Stimulated activated effector memory CD8-positive, alpha-beta T cell treated with anti-CD3 and anti-CD28 coated beads, Interleukin-12 subunit alpha, Interleukin-12 subunit beta, amount 100 ng/mL, for 72 hours (primary cell): Measurements from ENCODE around the gene RUSF1.
"Not testable (repeated sequence)": the region's sequence is repeated elsewhere in the genome, so short reads cannot be mapped to it uniquely, and the experiment has no call there.

Experiments used
- ATAC-seq: fragments of 150-1000 bp; cut with Tn5 transposase; 2 replicates; pipeline ENCODE4 v1.10.0; 2021
- DNase-seq, 2 donors: peaks; one replicate each; pipeline ENCODE4 v3.0.0; 2021 to 2022; ENCODE audit warnings: low spot score in 2 of 2
- H3K27ac Mint-ChIP-seq: one replicate; pipeline ENCODE4 v1.8.0; 2022; ENCODE audit warnings: mild to moderate bottlenecking, mixed read lengths
- H3K36me3 Mint-ChIP-seq: one replicate; pipeline ENCODE4 v1.8.0; 2022; ENCODE audit warnings: mild to moderate bottlenecking, mixed read lengths
- H3K4me1 Mint-ChIP-seq: one replicate; pipeline ENCODE4 v1.8.0; 2022; ENCODE audit warnings: mixed read lengths
- H3K4me3 Mint-ChIP-seq: one replicate; pipeline ENCODE4 v1.8.0; 2022; ENCODE audit warnings: mild to moderate bottlenecking, mixed read lengths
- H3K9me3 Mint-ChIP-seq: one replicate; pipeline ENCODE4 v1.8.0; 2022; ENCODE audit warnings: mixed read lengths

RUSF1 gene

DNA sequence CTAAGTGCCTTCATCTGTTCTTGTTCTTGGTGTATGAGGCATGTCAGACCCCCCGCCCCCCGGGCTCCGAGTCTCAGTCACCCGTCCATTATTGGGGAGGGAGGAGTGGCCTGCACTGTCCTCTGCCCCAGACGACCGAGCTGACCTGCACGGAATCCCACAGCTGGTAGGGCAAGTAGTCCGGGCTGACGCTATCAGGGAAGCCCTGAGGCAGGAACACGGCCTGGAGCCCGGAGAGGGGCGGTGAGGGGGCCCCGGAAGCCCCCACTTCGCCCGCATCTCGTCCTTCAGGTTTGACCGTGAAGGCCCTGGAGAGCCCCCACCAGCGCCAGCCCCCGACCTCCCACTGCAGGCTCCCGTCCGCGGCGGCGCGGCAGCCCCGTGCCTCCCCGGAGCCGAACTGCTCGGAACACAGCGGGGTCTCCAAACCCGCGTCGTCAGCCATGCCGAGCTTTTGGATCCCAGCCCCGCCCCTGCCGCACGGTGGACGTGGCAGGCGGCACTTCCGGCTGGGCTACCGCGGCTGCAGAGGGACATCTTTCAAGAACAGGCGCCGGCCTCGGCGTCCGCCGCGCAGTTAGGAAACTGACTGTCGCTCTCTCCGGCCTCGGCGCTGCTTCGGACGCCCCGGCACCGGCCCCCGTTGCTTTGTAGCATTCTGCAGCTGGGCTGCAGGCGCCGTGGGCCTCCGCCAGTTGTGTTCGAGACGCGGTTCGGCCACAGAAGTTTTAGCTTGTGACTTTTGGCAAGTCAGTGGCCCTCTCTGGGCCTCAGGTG, at the start of gene RUSF1:
Gene RUSF1, minus strand, starts transcription at position 463 of the 777 bp plus-strand sequence. Its CDS starts 18 bp downstream, at position 445.
- peak within 1 kb of the TSS; percentile 96 for H3K27ac Mint-ChIP-seq
- H3K9me3 Mint-ChIP-seq: no peaks in the 10 kb centered on the region
- DNase-seq (peak; percentile 73 to 90), ATAC-seq (peak; percentile 89)
- peaks cover 20% of the 10 kb centered on the region for H3K36me3 Mint-ChIP-seq
- H3K4me3 Mint-ChIP-seq: peak within 1 kb of the TSS; percentile 87
- peaks cover 43% of the 10 kb centered on the region for H3K4me1 Mint-ChIP-seq

DNA sequence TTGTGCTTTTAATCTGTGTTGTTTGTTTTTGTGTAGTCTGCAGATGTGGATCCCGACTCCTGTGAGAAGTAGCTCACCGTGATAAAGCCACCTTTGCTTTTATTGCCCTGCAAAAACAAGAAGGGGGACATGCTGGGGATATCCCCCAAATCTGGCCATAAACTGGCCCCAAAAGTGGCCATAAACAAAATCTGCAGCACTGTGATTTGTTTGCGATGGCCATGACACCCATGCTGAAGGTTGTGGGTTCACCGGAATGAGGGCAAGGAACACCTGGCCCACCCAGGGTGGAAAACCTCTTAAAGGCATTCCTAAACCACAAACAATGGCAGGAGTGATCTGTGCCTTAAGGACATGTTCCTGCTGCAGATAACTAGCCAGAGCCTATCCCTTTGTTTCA, 34.6 kb upstream of the RUSF1 start:
- Mint-ChIP-seq H3K4me1 (no peaks in the 10 kb centered on the region), H3K27ac (no peak overlapping the region), H3K9me3 (peaks cover 5% of the 10 kb centered on the region), H3K4me3 (no peak overlapping the region), H3K36me3 (no peaks in the 10 kb centered on the region)
- no peak for ATAC-seq
- DNase-seq: no peak

DNA sequence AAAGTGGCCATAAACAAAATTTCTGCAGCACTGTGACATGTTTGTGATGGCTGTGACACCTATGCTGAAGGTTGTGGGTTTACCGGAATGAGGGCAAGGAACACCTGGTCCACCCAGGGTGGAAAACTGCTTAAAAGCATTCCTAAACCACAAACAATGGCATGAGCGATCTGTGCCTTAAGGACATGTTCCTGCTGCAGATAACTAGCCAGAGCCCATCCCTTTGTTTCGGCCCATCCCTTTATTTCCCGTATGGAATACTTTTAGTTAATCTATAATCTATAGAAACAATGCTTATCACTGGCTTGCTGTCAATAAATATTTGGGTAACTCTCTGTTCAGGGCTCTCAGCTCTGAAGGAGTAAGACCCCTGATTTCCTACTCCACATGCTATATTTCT, 31.6 kb upstream of the RUSF1 start:
- H3K27ac Mint-ChIP-seq: not testable (repeated sequence)

DNA sequence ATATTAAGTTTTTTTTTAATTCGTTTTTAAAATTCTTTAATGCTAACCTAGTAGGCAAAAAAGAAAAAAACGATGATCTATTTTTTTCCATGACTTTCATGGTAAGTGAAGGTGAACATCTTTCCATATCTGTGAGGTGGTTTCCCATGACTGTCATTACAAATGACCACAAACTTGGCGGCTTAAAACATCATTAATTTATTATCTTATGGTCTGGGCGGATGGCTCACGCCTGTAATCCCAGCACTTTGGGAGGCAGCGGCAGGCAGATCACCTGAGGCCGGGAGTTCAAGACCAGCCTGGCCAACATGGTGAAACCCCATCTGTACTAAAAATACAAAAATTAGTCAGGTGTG, 30.0 kb upstream of the RUSF1 start:
- H3K4me1 Mint-ChIP-seq, DNase-seq, H3K27ac Mint-ChIP-seq, H3K36me3 Mint-ChIP-seq, H3K9me3 Mint-ChIP-seq, H3K4me3 Mint-ChIP-seq, ATAC-seq: not testable (repeated sequence)

More for the DNA sequence above, 31.6 kb upstream of the RUSF1 start:
- DNase-seq, ATAC-seq, H3K4me1 Mint-ChIP-seq, H3K9me3 Mint-ChIP-seq, H3K4me3 Mint-ChIP-seq, H3K36me3 Mint-ChIP-seq: not testable (repeated sequence)

DNA sequence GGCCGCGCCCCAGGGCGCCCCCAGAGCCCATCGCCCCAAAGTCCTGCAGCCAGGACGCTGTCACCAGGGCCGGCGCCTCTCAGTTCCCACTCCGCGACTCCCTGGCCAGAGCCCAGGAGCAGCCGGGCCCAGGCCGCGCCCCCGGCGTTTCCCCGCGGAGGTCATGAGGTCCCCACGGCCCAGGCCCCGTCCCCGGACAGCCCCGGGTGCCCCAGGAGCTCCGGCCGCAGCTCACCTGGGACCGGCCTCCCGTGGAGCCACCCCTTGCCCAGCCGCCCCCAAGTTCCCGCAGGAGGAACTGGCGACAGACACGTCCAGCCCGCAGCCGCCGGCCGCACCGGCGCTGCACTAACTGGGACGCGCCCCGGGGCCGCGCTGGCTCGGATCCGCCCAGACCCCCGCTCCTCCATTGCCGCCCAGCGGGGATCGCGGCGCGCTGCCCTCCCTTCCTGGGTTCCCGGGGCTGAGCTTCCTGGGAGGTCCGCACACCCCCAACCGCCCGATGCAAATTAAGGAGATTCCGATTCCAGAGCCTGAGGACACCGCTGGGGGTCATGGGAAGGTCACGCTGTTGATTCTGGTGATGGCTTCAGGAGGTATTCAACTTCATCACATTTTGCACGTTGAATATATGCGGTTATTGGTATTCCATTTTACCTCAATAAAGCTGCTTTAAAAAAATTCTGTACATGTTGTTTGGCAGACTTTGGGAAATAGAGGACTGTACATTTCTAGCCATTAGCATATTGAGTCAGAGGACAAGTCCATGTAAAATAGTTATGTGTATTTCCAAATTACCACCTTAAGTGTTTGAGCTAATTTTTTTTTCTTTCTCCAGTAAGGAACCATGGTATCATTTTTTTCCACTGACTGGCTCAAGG, 29.4 kb upstream of the RUSF1 start:
- DNase-seq (no peak), ATAC-seq (no peak)
- H3K9me3 Mint-ChIP-seq: peaks cover 5% of the 10 kb centered on the region
- H3K4me3 Mint-ChIP-seq: no peak overlapping the region
- no peaks in the 10 kb centered on the region for H3K4me1 Mint-ChIP-seq
- no peaks in the 10 kb centered on the region for H3K36me3 Mint-ChIP-seq
- no peak overlapping the region for H3K27ac Mint-ChIP-seq

DNA sequence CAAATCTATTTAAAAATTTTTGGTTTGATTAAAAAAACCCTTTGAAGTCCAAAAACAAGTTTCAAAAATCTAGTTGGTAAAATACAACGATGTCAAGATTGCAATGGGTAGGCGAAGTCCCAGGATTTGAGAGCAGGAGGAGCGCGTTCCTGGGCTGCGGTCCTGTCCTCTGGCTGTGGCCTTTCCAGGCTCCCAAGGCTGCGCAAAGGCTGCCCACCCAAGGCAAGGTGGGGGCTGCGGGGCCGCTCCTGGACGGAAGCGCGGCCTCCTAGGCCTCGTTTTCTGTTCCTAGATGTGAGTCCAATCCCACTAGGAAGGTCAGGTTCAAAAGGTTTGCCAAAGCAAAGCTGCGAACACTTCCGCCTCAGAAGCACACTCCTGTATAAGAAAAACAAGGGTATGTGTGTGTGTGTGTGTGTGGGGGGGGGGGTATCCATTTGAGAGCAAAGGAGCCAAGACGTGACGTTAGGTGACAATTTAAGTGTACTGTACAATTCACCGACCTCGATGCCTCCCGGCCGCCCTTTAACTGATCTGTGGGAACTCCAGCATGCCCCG, 28.7 kb upstream of the RUSF1 start:
- Mint-ChIP-seq H3K4me3 (no peak overlapping the region), H3K27ac (no peak overlapping the region), H3K4me1 (no peaks in the 10 kb centered on the region), H3K36me3 (no peaks in the 10 kb centered on the region), H3K9me3 (no peaks in the 10 kb centered on the region)
- no peak for DNase-seq
- ATAC-seq: no peak

DNA sequence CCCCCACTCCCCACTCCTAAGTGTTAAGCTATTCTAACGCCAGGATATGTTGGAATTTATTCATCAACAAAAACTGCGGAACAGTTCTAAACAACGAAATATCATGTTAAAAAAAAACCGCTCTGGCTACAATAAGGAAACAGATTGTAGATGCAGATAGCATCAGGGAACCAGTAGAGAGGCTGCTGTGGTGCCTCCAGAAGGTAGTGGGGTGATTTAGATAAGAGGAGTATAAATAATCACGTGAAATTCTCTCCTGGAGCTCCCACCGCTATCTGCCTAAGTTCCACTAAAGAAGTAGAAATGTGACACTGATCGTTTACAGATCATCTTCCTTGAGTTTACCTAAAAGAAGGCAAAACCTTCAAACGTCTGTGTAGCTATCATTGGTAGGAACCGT, 27.5 kb upstream of the RUSF1 start:
- Mint-ChIP-seq H3K4me1 (no peaks in the 10 kb centered on the region), H3K4me3 (no peak overlapping the region), H3K36me3 (no peaks in the 10 kb centered on the region), H3K27ac (no peak overlapping the region), H3K9me3 (no peaks in the 10 kb centered on the region)
- DNase-seq (no peak), ATAC-seq (no peak)

DNA sequence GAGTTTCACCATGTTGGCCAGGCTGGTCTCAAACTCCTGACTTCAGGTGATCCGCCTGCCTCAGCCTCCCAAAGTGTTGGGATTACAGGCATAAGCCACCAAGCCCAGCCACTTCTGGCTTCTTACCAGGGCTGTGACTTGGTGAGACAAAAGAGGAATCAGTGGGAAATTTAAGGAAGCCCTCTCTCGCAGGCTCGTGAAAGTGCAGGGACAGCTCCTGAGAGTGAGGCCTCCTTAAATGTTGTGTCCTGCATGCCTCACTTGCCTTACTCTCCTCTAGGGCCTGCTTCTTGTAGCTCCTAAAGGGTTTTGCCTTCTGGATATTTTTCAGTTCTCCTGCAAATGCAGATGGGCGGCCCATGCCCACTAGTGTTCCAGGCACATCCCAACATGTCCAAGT, 24.7 kb upstream of the RUSF1 start:
- DNase-seq (no peak), ATAC-seq (no peak)
- Mint-ChIP-seq H3K4me1 (peaks cover 2% of the 10 kb centered on the region), H3K36me3 (no peaks in the 10 kb centered on the region), H3K4me3 (no peak overlapping the region), H3K27ac (no peak overlapping the region), H3K9me3 (no peaks in the 10 kb centered on the region)

DNA sequence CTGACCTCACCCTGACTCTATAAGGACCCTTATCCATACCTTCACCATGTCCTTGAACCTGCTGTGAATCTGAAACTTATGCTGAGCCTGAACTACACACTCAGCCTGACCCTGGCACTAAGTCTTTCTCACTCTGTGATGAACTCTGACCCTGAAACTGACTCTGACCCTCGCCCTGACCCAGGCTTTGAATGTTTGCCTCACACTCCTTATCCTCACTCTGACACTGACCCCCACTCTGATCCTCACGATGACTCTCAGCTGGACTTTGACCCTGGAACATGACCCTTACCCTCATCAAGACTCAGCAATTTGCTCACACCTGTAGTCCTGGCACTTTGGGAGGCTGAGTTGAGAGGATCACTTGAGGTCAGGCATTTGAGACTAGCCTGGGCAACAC, 23.9 kb upstream of the RUSF1 start:
- ATAC-seq (no peak), DNase-seq (no peak)
- H3K36me3 Mint-ChIP-seq: no peaks in the 10 kb centered on the region
- H3K4me3 Mint-ChIP-seq: no peak overlapping the region
- no peak overlapping the region for H3K27ac Mint-ChIP-seq
- H3K4me1 Mint-ChIP-seq: peaks cover 6% of the 10 kb centered on the region
- H3K9me3 Mint-ChIP-seq: no peaks in the 10 kb centered on the region

DNA sequence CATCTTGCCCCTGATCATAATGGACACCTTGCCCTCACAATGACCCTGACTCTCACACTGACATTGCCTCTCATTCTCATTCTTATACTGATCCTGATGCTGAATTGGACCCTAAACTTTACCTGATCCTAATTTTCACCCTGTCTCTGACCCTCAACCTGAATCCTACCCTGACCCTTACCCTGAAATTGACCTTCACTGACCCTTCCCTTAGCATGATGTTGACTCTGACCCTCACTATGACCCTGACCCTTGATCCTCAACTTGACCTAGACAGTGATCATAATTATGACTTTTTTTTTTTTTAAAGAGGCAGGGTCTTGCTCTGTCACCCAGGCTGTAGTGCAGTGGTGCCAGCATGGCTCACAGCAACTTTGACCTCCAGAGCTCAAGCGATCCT, 22.9 kb upstream of the RUSF1 start:
- Mint-ChIP-seq H3K4me3 (no peak overlapping the region), H3K4me1 (peaks cover 6% of the 10 kb centered on the region), H3K27ac (no peak overlapping the region), H3K9me3 (no peaks in the 10 kb centered on the region), H3K36me3 (no peaks in the 10 kb centered on the region)
- ATAC-seq (no peak), DNase-seq (no peak)

DNA sequence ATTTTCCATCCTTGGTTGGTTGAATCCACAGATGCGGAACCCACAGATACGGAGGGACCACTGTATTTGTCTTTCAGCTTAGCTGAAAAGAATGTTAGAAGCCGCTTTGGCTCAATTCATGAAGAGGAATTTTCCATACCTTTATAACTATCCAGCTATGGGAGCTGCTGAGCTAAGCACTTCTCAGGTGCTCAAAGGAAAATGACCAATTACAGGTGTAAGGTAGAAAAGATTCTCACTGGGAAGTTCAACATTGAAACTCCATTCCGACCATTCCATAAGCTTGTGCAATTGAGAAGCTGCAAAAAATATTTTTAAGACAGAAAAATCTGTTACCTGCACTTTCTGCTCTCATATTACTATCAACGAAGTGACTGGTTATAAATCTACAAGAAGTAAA, 22.2 kb upstream of the RUSF1 start:
- no peak overlapping the region for H3K4me3 Mint-ChIP-seq
- H3K4me1 Mint-ChIP-seq: peaks cover 6% of the 10 kb centered on the region
- DNase-seq (no peak), ATAC-seq (no peak)
- H3K27ac Mint-ChIP-seq: no peak overlapping the region
- no peaks in the 10 kb centered on the region for H3K36me3 Mint-ChIP-seq
- H3K9me3 Mint-ChIP-seq: no peaks in the 10 kb centered on the region

DNA sequence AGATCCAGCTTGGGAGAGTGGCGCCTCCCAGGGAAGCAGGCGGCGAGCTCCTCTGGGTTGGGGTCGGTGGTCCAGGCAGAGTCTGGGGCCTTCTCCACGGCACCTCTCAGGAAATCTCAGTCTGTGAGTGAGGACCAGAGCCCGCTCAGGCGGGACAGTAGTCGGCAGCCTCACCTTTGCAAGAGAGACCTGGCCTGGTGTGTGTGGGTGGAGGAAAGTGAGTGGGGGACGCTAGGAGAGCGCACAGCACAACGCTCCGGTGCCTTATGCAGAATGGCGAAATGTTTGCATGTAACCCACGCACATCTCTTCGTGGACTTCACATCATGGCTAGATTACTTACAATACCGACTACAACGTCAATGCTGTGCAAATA, 21.7 kb upstream of the RUSF1 start:
- ATAC-seq: no peak

DNA sequence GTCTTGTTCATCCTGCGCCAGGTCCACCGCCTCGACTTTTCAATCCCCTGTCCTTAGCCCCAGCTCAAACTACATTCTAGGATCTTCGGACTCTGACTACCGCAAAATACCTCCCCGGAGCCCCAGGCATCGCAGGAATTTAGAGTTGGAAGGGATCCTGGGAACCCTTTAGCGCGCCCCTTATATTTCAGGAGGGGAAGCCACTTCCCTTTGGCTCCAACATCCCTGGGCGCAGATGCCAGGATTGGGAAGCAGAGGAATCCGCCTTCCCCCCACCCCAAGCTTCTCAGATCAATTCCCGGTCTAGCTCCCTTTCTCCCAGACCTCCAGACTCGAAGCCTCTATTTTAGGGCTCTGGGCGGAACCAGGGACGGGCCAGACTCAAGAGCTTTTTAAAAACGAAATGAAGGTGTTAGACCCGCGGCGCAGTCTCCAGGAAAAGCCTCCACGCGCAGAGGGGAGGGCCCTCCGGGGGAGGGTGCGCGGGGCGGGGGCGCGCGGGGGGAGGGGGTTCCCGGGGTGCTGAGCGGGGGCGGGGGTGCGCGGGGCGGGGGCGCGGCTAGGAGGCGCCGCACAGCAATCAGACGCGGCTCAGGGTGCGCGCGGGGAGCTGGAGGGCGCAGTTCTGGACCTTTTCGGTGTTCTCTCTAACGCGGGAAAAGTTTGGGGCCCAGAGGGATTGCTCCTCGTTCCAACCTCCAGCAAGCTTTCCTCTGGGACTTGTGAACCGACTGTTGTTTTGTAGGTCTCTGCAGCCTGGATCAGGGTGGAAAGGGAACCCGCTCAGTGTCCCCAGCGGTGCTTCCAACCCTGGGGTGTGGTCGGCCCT, 21.1 kb upstream of the RUSF1 start:
- Mint-ChIP-seq H3K36me3 (no peaks in the 10 kb centered on the region), H3K9me3 (no peaks in the 10 kb centered on the region), H3K4me1 (peaks cover 6% of the 10 kb centered on the region), H3K27ac (no peak overlapping the region), H3K4me3 (peak overlapping the region; percentile 12)
- no peak for ATAC-seq
- no peak for DNase-seq

More for the DNA sequence above, 21.7 kb upstream of the RUSF1 start:
- Mint-ChIP-seq H3K36me3 (no peaks in the 10 kb centered on the region), H3K4me3 (peak overlapping the region; percentile 12), H3K4me1 (peaks cover 6% of the 10 kb centered on the region), H3K9me3 (no peaks in the 10 kb centered on the region), H3K27ac (no peak overlapping the region)
- DNase-seq: no peak

DNA sequence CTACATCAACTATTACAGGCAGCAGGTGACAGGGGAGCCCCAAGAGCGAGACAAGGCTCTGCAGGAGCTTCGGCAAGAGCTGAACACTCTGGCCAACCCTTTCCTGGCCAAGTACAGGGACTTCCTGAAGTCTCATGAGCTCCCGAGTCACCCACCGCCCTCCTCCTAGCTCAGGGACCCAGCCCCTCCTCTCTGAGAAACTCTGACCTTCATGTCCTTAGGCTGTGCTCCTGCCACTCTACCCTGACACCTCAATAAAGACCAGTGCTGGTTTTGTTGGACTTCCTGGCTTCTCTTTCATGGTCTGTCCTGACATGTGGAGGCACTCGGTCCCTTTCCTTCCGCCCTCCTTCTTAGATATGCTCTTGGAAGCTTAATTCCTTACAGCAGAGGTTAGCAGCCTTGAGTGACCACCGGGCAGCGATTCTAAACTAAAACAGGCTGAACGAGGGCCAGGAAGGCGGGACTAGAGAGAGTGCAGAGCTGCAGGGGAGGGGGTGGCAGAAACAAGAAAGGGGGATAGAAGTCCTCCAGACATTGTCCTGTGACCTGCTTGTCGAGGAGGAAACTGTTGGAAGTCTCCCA, 20.4 kb upstream of the RUSF1 start:
- ATAC-seq (no peak), DNase-seq (no peak)
- Mint-ChIP-seq H3K4me1 (peaks cover 6% of the 10 kb centered on the region), H3K9me3 (no peaks in the 10 kb centered on the region), H3K36me3 (no peaks in the 10 kb centered on the region), H3K4me3 (peak overlapping the region; percentile 12), H3K27ac (no peak overlapping the region)
